T47D (cell line): ENCODE measurements around the gene NCS1.

Experiments used
- DNase-seq, 2 experiments: peaks; one replicate each; pipeline versions ENCODE4 v3.0.0 to v3.0.0-alpha.2; 2011 to 2012; ENCODE audit warnings: low read depth in 1 of 2, low spot score in 1 of 2
- JUND ChIP-seq: IDR thresholded peaks from 2 replicates; pipeline ENCODE4 v1.6.1; 2012; ENCODE audit warnings: low read depth
- in situ Hi-C: cut with HindIII; loops from 2 replicates; pipeline ENCODE4 v1.10.0; 2016; ENCODE audit warnings: low sequenced_read_pairs, low pct_unique_long_range_greater_than_20kb

Gene NCS1

GRCh38 chr9:130285271-130285670 lies 113.1 kb downstream of the NCS1 start:
- DNase-seq = no peak
- no peak for TF ChIP-seq JUND
- in situ Hi-C loops = no loop called here

DNA sequence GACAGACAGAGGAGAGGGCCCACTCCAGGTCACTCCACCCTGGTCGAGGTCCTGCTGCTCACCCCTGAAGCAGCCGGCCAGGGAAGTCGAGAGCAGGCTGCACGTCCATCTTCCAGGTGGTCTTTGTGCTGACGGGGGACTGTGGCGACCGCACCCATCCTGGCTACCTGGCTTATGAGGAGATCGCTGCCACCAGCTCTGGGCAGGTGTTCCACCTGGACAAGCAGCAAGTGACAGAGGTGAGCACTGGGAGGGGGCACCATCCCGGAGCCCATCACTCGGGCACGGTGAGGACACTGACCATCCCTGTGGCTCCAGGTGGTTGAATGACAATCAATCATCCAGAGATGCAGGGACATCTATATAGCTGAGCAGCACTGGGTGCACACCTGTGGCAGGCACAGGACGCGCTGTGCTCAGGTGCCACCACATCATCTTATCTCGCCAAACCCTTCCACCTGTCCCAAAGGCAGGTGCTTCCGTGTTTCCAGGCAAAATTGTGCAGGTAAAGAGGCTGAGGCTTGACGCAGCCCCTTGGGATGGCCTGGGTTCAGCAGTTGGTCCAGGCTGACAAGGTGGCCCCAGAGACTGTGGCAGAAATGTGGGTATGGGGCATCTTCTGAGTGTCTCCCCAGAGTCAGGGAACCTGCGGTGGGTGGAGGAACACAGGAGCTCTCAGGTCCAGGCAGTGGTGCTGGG lies 114.0 kb downstream of the NCS1 start:
- no peak for TF ChIP-seq JUND
- DNase-seq = no peak
- in situ Hi-C loops = no loop called here
